Heart left ventricle (tissue), 16 donors: ENCODE results near the gene PARD3. TPM values are rescaled to one million over a fixed set of nuclear protein-coding genes. Genes with fewer than 3 reads are reported as not detected.

ENCODE experiments used
- ATAC-seq, 4 donors: fragments of 200-7000 bp; cut with Tn5 transposase; one replicate each; pipeline ENCODE4 v1.9.1; 2020 to 2022; ENCODE audit warnings: moderate library complexity in 4 of 4, mild to moderate bottlenecking in 3 of 4, moderate number of reproducible peaks in 1 of 4
- DNase-seq, 5 donors: peaks; one replicate each; pipeline ENCODE4 v3.0.0-alpha.2; 2020
- H3K27ac ChIP-seq, 12 donors: fragments of 200-600 bp; sonication (generic) in 4 of 12; one replicate each; pipeline versions ENCODE4 v1.5.0 to v1.8.0; 2016 to 2022; ENCODE audit warnings: mild to moderate bottlenecking in 2 of 12
- H3K27me3 ChIP-seq, 9 donors: fragments of 200-600 bp; sonication (generic) in 2 of 9; one replicate each; pipeline versions ENCODE4 v1.5.1 to v1.8.0; 2016 to 2022; ENCODE audit warnings: mild to moderate bottlenecking in 3 of 9
- H3K36me3 ChIP-seq, 9 donors: fragments of 200-600 bp; sonication (generic) in 2 of 9; one replicate each; pipeline versions ENCODE4 v1.5.0 to v1.8.0; 2018 to 2022; ENCODE audit warnings: mild to moderate bottlenecking in 2 of 9
- H3K4me1 ChIP-seq, 12 donors: fragments of 200-600 bp; sonication (generic) in 4 of 12; one replicate each; pipeline versions ENCODE4 v1.5.0 to v1.8.0; 2016 to 2022; ENCODE audit warnings: mild to moderate bottlenecking in 3 of 12
- H3K4me3 ChIP-seq, 12 donors: fragments of 200-600 bp; sonication (generic) in 4 of 12; one replicate each; pipeline versions ENCODE4 v1.5.0 to v1.8.0; 2017 to 2022; ENCODE audit warnings: mild to moderate bottlenecking in 9 of 12, moderate library complexity in 4 of 12
- H3K9me3 ChIP-seq, 12 donors: fragments of 200-600 bp; sonication (generic) in 4 of 12; one replicate each; pipeline versions ENCODE4 v1.5.0 to v1.8.0; 2016 to 2022; ENCODE audit warnings: mild to moderate bottlenecking in 1 of 12
- POLR2A ChIP-seq, 2 donors: fragments of 450-650 bp; IDR thresholded peaks; one replicate each; pipeline ENCODE4 v1.6.1; 2017; ENCODE audit warnings: antibody characterized with exemption in 2 of 2, mild to moderate bottlenecking in 2 of 2, moderate library complexity in 2 of 2
- WGBS, 4 donors: extraction: QIAGEN DNeasy Blood & Tissue Kit in 2 of 4; methylation state at CpG; one replicate each; pipeline versions ENCODE4 v1.1.5 to v1.1.7; 2013 to 2018; 5-methylcytosine and 5-hydroxymethylcytosine counted together
- intact Hi-C, 10 donors: fragments of 100-400 bp; cut with DNase I; formaldehyde crosslinking; loops; one replicate each; pipeline versions ENCODE4 v1.11.1 to v1.14.2; 2022
- polyA plus RNA-seq, 2 donors: library from polyadenylated mRNA; stranded (reverse); fragments of 200-250 nt; gene quantifications; one replicate each; pipeline ENCODE4 v1.2.3, GENCODE V29; 2013
- total RNA-seq, 9 donors: library from RNA; depleted of rRNA in 2 of 9; stranded (reverse); fragments of >200 nt in 2 of 9; fragmentation: NEBNext Ultra II Directional in 3 of 9; extraction: Animal tissue kit (Norgen Biotek cat#: 25700) in 3 of 9; gene quantifications; one replicate each; pipeline versions ENCODE4 v1.1.0 to v1.2.4, GENCODE V29; 2016 to 2023
- TF ChIP-seq, protein P1 (sequence below), 12 donors: fragments of 200-600 bp; sonication (generic) in 4 of 12; IDR thresholded peaks; one replicate each; pipeline versions ENCODE4 v1.5.0 to v1.8.0; 2018 to 2022; ENCODE audit warnings: antibody characterized with exemption in 12 of 12, mild to moderate bottlenecking in 5 of 12
- donor health status: ischemic (EF 13 %, LVEDD 7.1; RV severe dilation, severe dysfunction).
- donor health status: healthy with polysubstance abuse.
- donor health status: DM: no; HTN: yes; CAD: no.
- donor health status: DM: no; HTN: no; CAD: no.
- donor health status: ischemic (EF 25% LVEDD 6.9; RV normal size, moderate dysfunction).
- donor health status: ischemic (EF 25% LVEDD 5.7; RV mildly dilated, moderate dysfunction).
- donor health status: healthy.
- donor health status: DM: yes; HTN: yes; CAD: no.
- donor health status: ischemic (EF 35%, LVEDD 5.7; RV mildly dilated, moderate dysfunction).
- donor health status: nonischemic (EF 11% LVEDD 7.7; RV severe dilation, severe dysfunction).
- donor health status: DM: yes; HTN: yes; CAD: no.
- donor health status: PGD.
- donor health status: ischemic (EF 29% LVEDD 5.4; RV normal size, mild dysfunction).
- donor health status: nonischemic (EF 23%, LVEDD 6.1; RV moderate dilation, normal function).

Gene PARD3
- total and polyA plus RNA-seq, 11 donors, result 24.8 to 69.7 (median 33.1) TPM

DNA sequence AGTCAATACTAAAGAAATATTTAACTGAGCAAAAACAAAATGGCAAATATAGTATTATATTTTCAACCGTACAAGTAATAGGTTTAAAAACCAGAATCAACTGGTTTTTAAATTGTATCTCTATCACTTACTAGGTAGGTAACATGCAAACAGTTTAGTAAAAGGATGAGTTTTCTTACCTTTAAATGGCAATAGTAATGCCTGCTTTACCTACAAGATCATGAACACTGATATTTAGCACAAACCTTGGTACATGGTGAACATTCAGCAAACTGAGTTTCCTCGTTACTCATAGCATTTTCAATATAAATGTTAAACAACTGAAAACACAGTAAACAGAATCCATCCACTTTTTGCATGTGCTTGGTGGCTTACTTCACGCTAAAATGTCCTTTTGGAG, 389.1 kb downstream of the PARD3 start:
- no peak for ATAC-seq
- Histone ChIP-seq H3K9me3 (no peaks in the 10 kb centered on the region), H3K27me3 (no peaks in the 10 kb centered on the region), H3K4me3 (no peak overlapping the region), H3K27ac (no peak overlapping the region), H3K4me1 (peaks cover 0 to 17% (median 0%) of the 10 kb centered on the region in 12 donors), H3K36me3 (no peaks in the 10 kb centered on the region)
- no peak for TF ChIP-seq POLR2A (IDR thresholded peaks at IDR 0.05)
- TF ChIP-seq, protein P1, sequence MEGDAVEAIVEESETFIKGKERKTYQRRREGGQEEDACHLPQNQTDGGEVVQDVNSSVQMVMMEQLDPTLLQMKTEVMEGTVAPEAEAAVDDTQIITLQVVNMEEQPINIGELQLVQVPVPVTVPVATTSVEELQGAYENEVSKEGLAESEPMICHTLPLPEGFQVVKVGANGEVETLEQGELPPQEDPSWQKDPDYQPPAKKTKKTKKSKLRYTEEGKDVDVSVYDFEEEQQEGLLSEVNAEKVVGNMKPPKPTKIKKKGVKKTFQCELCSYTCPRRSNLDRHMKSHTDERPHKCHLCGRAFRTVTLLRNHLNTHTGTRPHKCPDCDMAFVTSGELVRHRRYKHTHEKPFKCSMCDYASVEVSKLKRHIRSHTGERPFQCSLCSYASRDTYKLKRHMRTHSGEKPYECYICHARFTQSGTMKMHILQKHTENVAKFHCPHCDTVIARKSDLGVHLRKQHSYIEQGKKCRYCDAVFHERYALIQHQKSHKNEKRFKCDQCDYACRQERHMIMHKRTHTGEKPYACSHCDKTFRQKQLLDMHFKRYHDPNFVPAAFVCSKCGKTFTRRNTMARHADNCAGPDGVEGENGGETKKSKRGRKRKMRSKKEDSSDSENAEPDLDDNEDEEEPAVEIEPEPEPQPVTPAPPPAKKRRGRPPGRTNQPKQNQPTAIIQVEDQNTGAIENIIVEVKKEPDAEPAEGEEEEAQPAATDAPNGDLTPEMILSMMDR (IDR thresholded peaks at IDR 0.05), result no peak
- no peak for DNase-seq
- WGBS, 4 donors, result 62 to 67% (median 64%) methylated on average over 3 of the region's 3 CpGs
- intact Hi-C loops, result no loop called here

DNA sequence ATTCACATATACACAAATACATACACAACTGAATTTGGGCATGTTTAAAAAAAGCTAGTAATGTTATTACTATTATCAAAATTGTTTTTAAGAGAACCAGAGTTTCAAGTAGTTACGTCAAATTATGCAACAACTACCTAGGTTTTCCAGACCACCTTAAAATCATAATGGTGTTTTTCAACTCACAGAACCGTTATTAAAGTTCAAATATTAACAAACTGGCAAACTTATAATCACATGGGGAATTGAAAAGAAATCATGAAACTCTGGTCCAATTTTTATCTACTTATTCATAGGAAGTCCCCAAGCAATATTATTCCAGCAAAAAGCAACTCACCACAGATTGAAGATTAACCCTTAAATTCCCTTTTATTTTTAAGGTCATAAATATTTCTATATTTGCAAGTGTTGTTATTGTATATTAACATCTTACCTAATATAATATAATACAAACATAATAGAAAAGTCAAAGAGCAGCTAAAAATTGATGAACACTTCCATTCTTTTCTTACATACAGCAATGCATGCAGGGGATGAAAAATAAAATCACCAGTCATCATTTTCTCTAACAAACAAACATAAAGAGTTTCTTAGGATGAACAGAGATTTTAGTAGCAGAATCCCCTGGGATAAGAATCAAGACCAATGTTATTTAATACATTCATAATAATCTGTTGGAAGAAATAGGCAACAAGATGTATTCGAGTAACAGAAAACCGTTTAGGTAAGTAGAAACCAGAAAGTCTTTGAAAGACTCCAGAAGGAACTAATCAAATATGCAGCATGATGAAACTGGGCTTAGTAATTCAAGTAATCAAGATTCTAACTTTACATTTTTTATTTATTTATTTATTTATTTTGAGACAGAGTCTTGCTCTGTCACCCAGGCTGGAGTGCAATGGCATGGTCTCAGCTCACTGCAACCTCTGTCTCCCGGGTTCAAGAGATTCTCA, 391.1 kb downstream of the PARD3 start:
- TF ChIP-seq, protein P1 (IDR thresholded peaks at IDR 0.05), result no peak
- TF ChIP-seq POLR2A (IDR thresholded peaks at IDR 0.05), result no peak
- intact Hi-C loops, result no loop called here
- H3K9me3 ChIP-seq, result no peaks in the 10 kb centered on the region
- H3K27me3 ChIP-seq, result no peaks in the 10 kb centered on the region
- H3K4me1 ChIP-seq, result peaks cover 0 to 17% (median 0%) of the 10 kb centered on the region in 12 donors
- no peak for ATAC-seq
- H3K4me3 ChIP-seq, result no peak overlapping the region
- H3K27ac ChIP-seq, result no peak overlapping the region
- WGBS, 4 donors, result 78 to 84% (median 79%) methylated on average over 5 of the region's 5 CpGs
- H3K36me3 ChIP-seq, result no peaks in the 10 kb centered on the region
- no peak for DNase-seq

DNA sequence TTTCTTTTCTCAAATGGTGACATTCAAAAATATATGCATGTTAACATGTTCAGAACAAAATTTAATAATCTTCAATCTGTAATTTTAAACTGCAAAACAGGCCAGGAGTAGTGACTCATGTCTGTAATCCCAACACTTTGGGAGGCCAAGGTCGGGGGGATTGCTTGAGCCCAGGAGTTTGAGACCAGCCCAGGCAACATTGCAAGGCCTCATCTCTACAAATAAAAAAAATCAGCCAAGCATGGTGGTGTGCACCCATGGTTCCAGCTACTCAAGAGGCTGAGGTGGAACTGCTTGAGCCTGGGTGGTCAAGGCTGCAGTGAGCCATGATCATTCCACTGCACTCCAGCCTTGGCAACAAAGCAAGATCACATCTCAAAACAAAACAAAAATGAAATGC, 394.3 kb downstream of the PARD3 start:
- TF ChIP-seq, protein P1 (IDR thresholded peaks at IDR 0.05), result no peak
- TF ChIP-seq POLR2A (IDR thresholded peaks at IDR 0.05), result no peak
- WGBS, 4 donors, result 0 to 71% (median 59%) methylated on average over 1 of the region's 1 CpG
- ATAC-seq, result no peak

DNA sequence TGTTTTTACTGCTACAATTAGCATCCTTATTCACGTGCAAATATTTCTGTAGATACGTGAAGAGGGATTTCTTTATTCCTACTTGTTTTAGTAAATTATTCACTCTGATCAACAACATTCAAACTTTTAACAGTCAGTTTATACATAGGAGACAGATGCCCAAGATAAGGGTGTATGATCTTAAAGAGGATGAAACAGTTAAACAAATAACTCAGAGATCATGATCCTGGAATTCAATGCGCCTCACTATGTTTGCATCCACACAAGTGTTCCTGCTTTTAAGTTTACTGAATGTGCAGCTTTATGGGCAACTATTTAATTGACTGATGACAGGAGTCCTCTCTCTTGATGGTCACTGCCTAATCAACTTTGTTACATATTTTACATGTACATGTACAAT, 394.8 kb downstream of the PARD3 start:
- Histone ChIP-seq H3K27ac (no peak overlapping the region), H3K4me1 (peaks cover 0 to 7% (median 0%) of the 10 kb centered on the region in 12 donors), H3K9me3 (no peaks in the 10 kb centered on the region), H3K36me3 (no peaks in the 10 kb centered on the region), H3K4me3 (no peak overlapping the region), H3K27me3 (no peaks in the 10 kb centered on the region)
- ATAC-seq (no peak), DNase-seq (no peak)
- TF ChIP-seq, protein P1 (IDR thresholded peaks at IDR 0.05), result no peak
- TF ChIP-seq POLR2A (IDR thresholded peaks at IDR 0.05), result no peak
- intact Hi-C loops, result no loop called here
- 88 to 97% (median 93%) methylated on average over 3 of the region's 3 CpGs for WGBS, 4 donors

More for the DNA sequence above, 394.3 kb downstream of the PARD3 start:
- no peak overlapping the region for H3K4me3 ChIP-seq
- no peaks in the 10 kb centered on the region for H3K27me3 ChIP-seq
- no peak overlapping the region for H3K27ac ChIP-seq
- no peak for DNase-seq
- no peaks in the 10 kb centered on the region for H3K36me3 ChIP-seq
- intact Hi-C loops, result no loop called here
- H3K4me1 ChIP-seq, result peaks cover 0 to 7% (median 0%) of the 10 kb centered on the region in 12 donors
- no peaks in the 10 kb centered on the region for H3K9me3 ChIP-seq
